Vagina (tissue), 2 donors: Measurements from ENCODE around the gene MYL5. TPM values are rescaled to one million over a fixed set of nuclear protein-coding genes. Genes with fewer than 3 reads are reported as not detected.
"Not testable (repeated sequence)": the region's sequence is repeated elsewhere in the genome, so short reads cannot be mapped to it uniquely, and the experiment has no call there.

Experiments used
- DNase-seq, 2 donors: peaks; one replicate each; pipeline ENCODE4 v3.0.0-alpha.2; 2017; ENCODE audit errors: extremely low spot score in 2 of 2
- H3K27ac ChIP-seq: fragments of 200-600 bp; sonication (generic); one replicate; pipeline ENCODE4 v1.5.1; 2019
- H3K27me3 ChIP-seq: fragments of 200-600 bp; sonication (generic); one replicate; pipeline ENCODE4 v1.5.1; 2019
- H3K36me3 ChIP-seq, 2 donors: fragments of 200-600 bp; sonication (generic); one replicate each; pipeline ENCODE4 v1.5.1; 2017 to 2019
- H3K4me1 ChIP-seq: fragments of 200-600 bp; sonication (generic); one replicate; pipeline ENCODE4 v1.5.1; 2019
- H3K4me3 ChIP-seq, 2 donors: fragments of 200-600 bp; sonication (generic); 1 replicate in 1 of 2; 2 replicates in 1 of 2; pipeline ENCODE4 v1.5.1; 2016 to 2019
- H3K9me3 ChIP-seq: fragments of 200-600 bp; sonication (generic); one replicate; pipeline ENCODE4 v1.5.1; 2019
- POLR2A ChIP-seq, 2 donors: fragments of 450-650 bp; IDR thresholded peaks; one replicate each; pipeline ENCODE4 v1.6.1; 2017; ENCODE audit warnings: antibody characterized with exemption in 2 of 2, mild to moderate bottlenecking in 2 of 2, moderate library complexity in 2 of 2
- POLR2AphosphoS5 ChIP-seq, 2 donors: sonication (generic); formaldehyde crosslinking; IDR thresholded peaks; one replicate each; pipeline ENCODE4 v1.9.0; 2017; ENCODE audit warnings: antibody characterized with exemption in 2 of 2, mild to moderate bottlenecking in 2 of 2, low read depth in 1 of 2; ENCODE audit not compliant: insufficient read depth in 1 of 2
- intact Hi-C: fragments of 100-400 bp; cut with DNase I; formaldehyde crosslinking; loops from one replicate; pipeline ENCODE4 v1.15.1; 2023
- total RNA-seq: library from RNA; depleted of rRNA; stranded (reverse); fragments of >200 nt; gene quantifications from one replicate; pipeline ENCODE4 v1.2.3, GENCODE V29; 2016
- TF ChIP-seq, protein P1 (sequence below), 3 experiments: fragments of 450-650 bp in 2 of 3; fragments of 200-600 bp in 1 of 3; sonication (generic) in 1 of 3; IDR thresholded peaks; one replicate each; pipeline ENCODE4 v1.5.1; 2017 to 2019; ENCODE audit warnings: antibody characterized with exemption in 3 of 3, mild to moderate bottlenecking in 2 of 3, moderate library complexity in 2 of 3

The MYL5 gene
- total RNA-seq, 1 donor from 2014 or later = 3.4 TPM

DNA sequence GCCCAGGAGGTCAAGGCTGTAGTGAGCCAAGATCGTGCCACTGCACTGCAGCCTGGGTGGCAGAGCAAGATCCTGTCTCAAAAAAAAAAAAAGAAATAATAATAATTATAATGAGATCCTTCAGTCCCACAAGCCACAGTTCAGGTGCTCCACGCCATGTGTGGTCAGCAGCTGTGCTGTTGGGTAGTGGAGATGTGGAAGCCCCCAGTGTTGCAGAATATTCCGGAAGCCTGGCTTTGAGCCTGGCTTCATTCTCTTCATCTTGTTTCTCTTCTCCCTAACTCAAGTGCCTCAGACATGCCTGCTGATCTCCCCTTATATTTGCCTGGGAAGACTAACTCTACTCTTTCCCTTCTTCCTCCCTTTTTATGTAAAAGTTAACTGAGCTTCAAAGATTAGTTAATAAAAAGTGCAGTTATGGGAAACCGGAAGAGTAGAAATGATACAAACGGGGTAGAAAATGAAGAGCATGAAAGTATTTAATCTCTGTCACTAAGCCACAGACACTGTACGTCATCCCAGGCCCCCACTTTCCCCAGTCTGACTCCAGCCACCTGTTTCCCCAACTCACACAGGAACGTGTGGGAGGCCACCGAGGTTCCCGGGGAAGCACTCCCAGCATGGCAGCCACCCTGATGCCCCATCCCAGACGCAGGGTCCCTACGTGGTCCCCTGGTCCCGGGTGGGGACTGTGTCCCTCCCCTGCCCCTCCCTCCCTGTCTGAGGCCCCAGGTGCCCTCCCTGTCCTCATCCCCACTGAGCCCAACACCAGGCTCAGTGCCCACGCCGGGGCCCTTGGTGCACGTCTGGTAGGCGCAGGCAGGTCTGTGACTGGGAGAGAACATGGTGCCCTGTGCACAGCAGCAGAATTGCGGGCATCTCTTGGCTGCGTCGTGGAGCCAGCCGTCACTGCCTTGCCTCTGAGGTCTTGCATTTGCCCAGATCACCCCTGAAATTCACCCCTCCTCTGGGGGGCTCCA lies 55.3 kb downstream of the MYL5 start:
- TF ChIP-seq POLR2A (IDR thresholded peaks at IDR 0.05) = no peak
- no peak for TF ChIP-seq POLR2AphosphoS5 (IDR thresholded peaks at IDR 0.05; ENCODE audit: insufficient read depth in 1 of 2, low read depth in 1 of 2)
- TF ChIP-seq, protein P1, sequence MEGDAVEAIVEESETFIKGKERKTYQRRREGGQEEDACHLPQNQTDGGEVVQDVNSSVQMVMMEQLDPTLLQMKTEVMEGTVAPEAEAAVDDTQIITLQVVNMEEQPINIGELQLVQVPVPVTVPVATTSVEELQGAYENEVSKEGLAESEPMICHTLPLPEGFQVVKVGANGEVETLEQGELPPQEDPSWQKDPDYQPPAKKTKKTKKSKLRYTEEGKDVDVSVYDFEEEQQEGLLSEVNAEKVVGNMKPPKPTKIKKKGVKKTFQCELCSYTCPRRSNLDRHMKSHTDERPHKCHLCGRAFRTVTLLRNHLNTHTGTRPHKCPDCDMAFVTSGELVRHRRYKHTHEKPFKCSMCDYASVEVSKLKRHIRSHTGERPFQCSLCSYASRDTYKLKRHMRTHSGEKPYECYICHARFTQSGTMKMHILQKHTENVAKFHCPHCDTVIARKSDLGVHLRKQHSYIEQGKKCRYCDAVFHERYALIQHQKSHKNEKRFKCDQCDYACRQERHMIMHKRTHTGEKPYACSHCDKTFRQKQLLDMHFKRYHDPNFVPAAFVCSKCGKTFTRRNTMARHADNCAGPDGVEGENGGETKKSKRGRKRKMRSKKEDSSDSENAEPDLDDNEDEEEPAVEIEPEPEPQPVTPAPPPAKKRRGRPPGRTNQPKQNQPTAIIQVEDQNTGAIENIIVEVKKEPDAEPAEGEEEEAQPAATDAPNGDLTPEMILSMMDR (IDR thresholded peaks at IDR 0.05) = no peak
- no peak for DNase-seq

DNA sequence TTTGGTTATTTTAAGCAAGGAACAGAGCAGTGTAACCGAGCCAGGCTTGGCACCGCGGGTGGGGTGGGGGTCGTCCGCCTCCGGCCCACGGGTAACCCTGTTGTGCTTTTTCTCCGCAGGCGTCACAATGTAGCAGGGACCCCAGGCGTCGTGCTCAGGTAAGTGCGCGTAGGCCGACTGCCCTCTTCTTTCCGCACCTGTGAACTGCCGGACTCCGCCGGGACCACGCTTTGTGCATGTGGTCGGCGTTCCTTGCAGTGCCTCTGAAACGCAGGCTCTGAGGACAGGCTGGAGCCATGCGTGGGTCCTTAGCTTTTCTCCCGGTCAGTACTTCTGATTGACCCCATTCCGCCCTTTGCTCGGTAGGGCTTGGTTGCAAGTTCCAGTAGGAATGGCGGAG lies 56.2 kb downstream of the MYL5 start:
- H3K4me3 ChIP-seq = no peak overlapping the region
- peaks cover 22% of the 10 kb centered on the region for H3K4me1 ChIP-seq
- no peak for TF ChIP-seq POLR2AphosphoS5 (IDR thresholded peaks at IDR 0.05; ENCODE audit: insufficient read depth in 1 of 2, low read depth in 1 of 2)
- TF ChIP-seq, protein P1 (IDR thresholded peaks at IDR 0.05) = no peak
- no peak for TF ChIP-seq POLR2A (IDR thresholded peaks at IDR 0.05)
- no peak for DNase-seq
- no peaks in the 10 kb centered on the region for H3K27me3 ChIP-seq
- intact Hi-C loops = no loop called here
- H3K9me3 ChIP-seq = no peaks in the 10 kb centered on the region
- no peak overlapping the region for H3K27ac ChIP-seq
- H3K36me3 ChIP-seq = peaks cover 0 to 43% of the 10 kb centered on the region in 2 donors

More for the DNA sequence above, 55.3 kb downstream of the MYL5 start:
- peaks cover 24% of the 10 kb centered on the region for H3K4me1 ChIP-seq
- intact Hi-C loops = no loop called here
- H3K27me3 ChIP-seq = no peaks in the 10 kb centered on the region
- H3K4me3 ChIP-seq = no peak overlapping the region
- H3K9me3 ChIP-seq = no peaks in the 10 kb centered on the region
- H3K36me3 ChIP-seq = peaks cover 0 to 34% of the 10 kb centered on the region in 2 donors
- H3K27ac ChIP-seq = no peak overlapping the region

DNA sequence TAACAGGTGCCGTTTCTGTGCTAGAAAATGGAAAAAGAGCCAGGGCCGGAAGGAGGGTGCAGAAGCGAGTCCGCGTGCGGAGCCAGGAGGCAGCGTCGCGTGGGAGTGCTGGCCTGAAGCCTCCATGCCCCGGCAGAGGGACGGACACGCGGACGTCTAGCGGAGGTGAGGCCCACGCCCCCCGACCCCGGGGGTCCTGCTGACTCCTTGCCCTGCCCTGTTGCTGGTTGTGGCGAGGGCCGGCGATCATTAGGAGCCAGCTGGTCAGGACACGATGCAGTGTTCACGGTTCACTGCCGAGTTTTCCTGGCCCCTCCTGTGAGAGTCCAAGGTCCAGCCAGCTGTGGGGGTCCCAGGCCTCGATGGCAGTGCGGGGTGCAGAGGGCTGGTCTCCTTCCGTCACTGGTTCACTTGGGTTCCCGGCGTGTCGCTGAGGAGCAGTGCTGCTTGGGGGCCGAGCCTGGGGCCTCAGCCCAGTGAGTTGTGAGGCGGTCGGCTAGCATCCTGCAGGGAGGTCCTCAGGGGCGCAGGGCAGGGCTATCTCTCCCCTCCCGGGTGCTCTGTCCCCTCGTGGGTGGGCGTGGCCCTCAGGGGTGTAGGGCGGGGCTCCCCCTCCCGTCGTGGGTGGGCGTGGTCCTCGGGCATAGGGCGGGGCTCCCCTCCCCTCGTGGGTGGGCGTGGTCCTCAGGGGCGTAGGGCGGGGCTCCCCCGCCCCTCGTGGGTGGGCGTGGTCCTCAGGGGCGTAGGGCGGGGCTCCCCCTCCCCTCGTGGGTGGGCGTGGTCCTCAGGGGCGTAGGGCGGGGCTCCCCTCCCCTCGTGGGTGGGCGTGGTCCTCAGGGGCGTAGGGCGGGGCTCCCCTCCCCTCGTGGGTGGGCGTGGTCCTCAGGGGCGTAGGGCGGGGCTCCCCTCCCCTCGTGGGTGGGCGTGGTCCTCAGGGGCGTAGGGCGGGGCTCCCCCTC lies 56.9 kb downstream of the MYL5 start:
- H3K27ac ChIP-seq, H3K4me3 ChIP-seq, intact Hi-C loops, DNase-seq, H3K9me3 ChIP-seq, H3K27me3 ChIP-seq: not testable (repeated sequence)
- Histone ChIP-seq H3K36me3 (peaks cover 0 to 50% of the 10 kb centered on the region in 2 donors), H3K4me1 (peaks cover 15% of the 10 kb centered on the region)

Other genes with a start within 250 kb of the MYL5 start
- 30.4 TPM for gene ZNF721, start 175.4 kb upstream of the MYL5 start, total RNA-seq
- 71.9 TPM for gene PIGG, start 175.3 kb upstream of the MYL5 start, total RNA-seq
- 0.25 TPM for gene TMEM271, start 98.2 kb upstream of the MYL5 start, total RNA-seq
- gene PDE6B, start 49.0 kb upstream of the MYL5 start, total RNA-seq = 4.2 TPM
- 181 TPM for gene ATP5ME, start 266 bp upstream of the MYL5 start, total RNA-seq
- 11.0 TPM for gene SLC49A3, start 14.6 kb downstream of the MYL5 start, total RNA-seq
- 64.8 TPM for gene PCGF3, start 31.3 kb downstream of the MYL5 start, total RNA-seq
- 0.98 TPM for gene CPLX1, start 151.6 kb downstream of the MYL5 start, total RNA-seq